CD4-positive, alpha-beta T cell treated with Interleukin-6 at 100 ng/mL for 8 hours (primary cell): ENCODE results near the gene ADGRD1.

Experiments
- DNase-seq: peaks from one replicate; pipeline ENCODE4 v3.0.0-alpha.2; 2020; ENCODE audit warnings: mixed read lengths, low spot score

The ADGRD1 gene

GRCh38 chr12:131162113-131162512 is 208.4 kb downstream of the ADGRD1 start:
- DNase-seq, result no peak

GRCh38 chr12:131163189-131163738 is 209.6 kb downstream of the ADGRD1 start:
- DNase-seq, result no peak

GRCh38 chr12:131164096-131164872 is 210.6 kb downstream of the ADGRD1 start:
- no peak for DNase-seq

GRCh38 chr12:131166717-131167116 is 213.0 kb downstream of the ADGRD1 start:
- DNase-seq, result no peak

GRCh38 chr12:131167334-131167733 is 213.6 kb downstream of the ADGRD1 start:
- no peak for DNase-seq

- no peak for DNase-seq
These were observed 217.3 kb downstream of the ADGRD1 start for GRCh38 chr12:131171029-131171428.

GRCh38 chr12:131174901-131175300 is 221.2 kb downstream of the ADGRD1 start:
- DNase-seq, result no peak

GRCh38 chr12:131176266-131176665 is 222.6 kb downstream of the ADGRD1 start:
- DNase-seq, result no peak

GRCh38 chr12:131176926-131177325 is 223.2 kb downstream of the ADGRD1 start:
- DNase-seq, result no peak

- no peak for DNase-seq
These were observed 223.9 kb downstream of the ADGRD1 start for GRCh38 chr12:131177599-131177998.

- no peak for DNase-seq
These were observed 233.9 kb downstream of the ADGRD1 start for GRCh38 chr12:131187602-131188001.

GRCh38 chr12:131188131-131189050 is 234.7 kb downstream of the ADGRD1 start:
- DNase-seq, result no peak

GRCh38 chr12:131189781-131190180 is 236.1 kb downstream of the ADGRD1 start:
- no peak for DNase-seq

- DNase-seq, result no peak
These were observed 237.3 kb downstream of the ADGRD1 start for GRCh38 chr12:131190965-131191364.
